ENCODE results near the gene LIPN.

Gene LIPN

GRCh38 chr10:88826388-88826787 is 66.6 kb downstream of the LIPN start:
- H3K4me1 Mint-ChIP-seq: peaks cover 18% of the 10 kb centered on the region
- peaks cover 5% of the 10 kb centered on the region for H3K27me3 Mint-ChIP-seq
- no peak overlapping the region for H3K27ac Mint-ChIP-seq
- no peaks in the 10 kb centered on the region for H3K9me3 Mint-ChIP-seq
- DNase-seq (ENCODE audit: low spot score in 2 of 2): no peak
- H3K36me3 Mint-ChIP-seq: no peaks in the 10 kb centered on the region
- no peak for ATAC-seq (ENCODE audit: low read depth)
- peak overlapping the region; percentile 9 for H3K4me3 Mint-ChIP-seq

- no peak for ATAC-seq (ENCODE audit: low read depth)
- H3K4me1 Mint-ChIP-seq: peaks cover 21% of the 10 kb centered on the region
- H3K36me3 Mint-ChIP-seq: no peaks in the 10 kb centered on the region
- H3K27ac Mint-ChIP-seq: no peak overlapping the region
- H3K9me3 Mint-ChIP-seq: no peaks in the 10 kb centered on the region
- DNase-seq (ENCODE audit: low spot score in 2 of 2): no peak
- peaks cover 5% of the 10 kb centered on the region for H3K27me3 Mint-ChIP-seq
- H3K4me3 Mint-ChIP-seq: no peak overlapping the region
Observed at GRCh38 chr10:88827671-88828070, 67.9 kb downstream of the LIPN start.

DNA sequence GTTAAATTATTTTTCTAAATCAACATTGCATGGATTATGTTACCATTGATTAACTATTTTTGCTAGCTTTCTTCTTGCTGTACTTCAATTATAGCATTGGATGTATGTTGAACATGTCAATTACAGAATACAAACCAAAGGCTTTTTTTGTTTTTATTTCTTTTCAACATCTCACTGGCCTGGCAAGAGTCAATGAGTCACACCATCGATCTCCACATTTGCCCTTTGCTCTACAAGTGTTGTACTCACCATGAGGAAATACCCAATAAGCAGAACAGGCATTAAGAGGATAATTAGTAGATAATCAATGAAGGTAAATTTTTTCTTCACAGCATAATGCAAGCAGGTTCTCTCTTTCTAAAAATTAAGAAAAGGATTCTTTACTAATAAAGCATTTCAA is 68.5 kb downstream of the LIPN start:
- Mint-ChIP-seq H3K4me3 (no peak overlapping the region), H3K4me1 (peaks cover 24% of the 10 kb centered on the region), H3K9me3 (no peaks in the 10 kb centered on the region), H3K36me3 (no peaks in the 10 kb centered on the region), H3K27me3 (peaks cover 5% of the 10 kb centered on the region), H3K27ac (no peak overlapping the region)
- no peak for ATAC-seq (ENCODE audit: low read depth)
- DNase-seq (ENCODE audit: low spot score in 2 of 2): no peak
